ENCODE data around the gene XDH.
A peak's percentile ranks its signal among the peaks of the same experiment; 100 is the strongest.

Gene XDH

DNA sequence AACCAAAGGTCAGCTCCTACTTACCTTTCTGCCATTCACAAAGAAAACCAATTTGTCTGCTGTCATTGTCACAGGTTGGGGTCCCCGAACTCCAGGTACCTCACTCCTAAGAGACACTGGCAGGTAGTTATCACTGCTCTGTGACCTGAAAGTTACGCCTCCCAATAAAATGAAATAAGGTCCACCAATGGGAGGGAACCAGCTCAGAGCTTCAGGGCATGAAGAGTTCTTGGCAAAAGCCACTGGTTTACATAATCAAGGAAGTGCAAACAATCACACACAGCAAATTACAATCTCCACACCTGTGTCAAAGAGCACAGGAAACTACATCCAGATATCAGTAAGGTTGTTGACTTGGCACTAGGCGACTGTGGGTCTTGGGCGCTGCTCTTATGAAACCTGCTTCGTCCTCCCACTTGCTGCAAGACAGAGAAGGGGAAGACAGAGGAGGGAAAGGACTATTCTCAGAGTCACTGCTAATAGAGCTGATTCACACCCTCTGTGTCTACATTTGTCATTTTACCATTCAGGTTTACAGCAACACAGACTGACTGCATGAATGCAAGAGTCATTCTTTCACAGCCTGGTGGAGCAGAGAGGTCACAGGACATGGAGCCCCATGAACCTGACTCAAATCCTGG lies at the start of gene XDH:
Gene XDH (minus strand): TSS at position 142 of the 641 bp plus-strand sequence. CDS start 76 bp downstream, at position 66.
- no peak within 1 kb of the TSS for H3K4me3 ChIP-seq (ENCODE audit: low read depth, low read length)
- no peak for TF ChIP-seq CTCF (IDR thresholded peaks at IDR 0.05; ENCODE audit: low read depth, low read length)
- no peak within 1 kb of the TSS for H3K27ac ChIP-seq
- H3K9me3 ChIP-seq (ENCODE audit: severe bottlenecking), result peaks cover 6% of the 10 kb centered on the region
- peaks cover 32% of the 10 kb centered on the region for H3K27me3 ChIP-seq (ENCODE audit: insufficient read depth, low read depth, severe bottlenecking)
- no peaks in the 10 kb centered on the region for H3K36me3 ChIP-seq
- DNase-seq, result no peak

DNA sequence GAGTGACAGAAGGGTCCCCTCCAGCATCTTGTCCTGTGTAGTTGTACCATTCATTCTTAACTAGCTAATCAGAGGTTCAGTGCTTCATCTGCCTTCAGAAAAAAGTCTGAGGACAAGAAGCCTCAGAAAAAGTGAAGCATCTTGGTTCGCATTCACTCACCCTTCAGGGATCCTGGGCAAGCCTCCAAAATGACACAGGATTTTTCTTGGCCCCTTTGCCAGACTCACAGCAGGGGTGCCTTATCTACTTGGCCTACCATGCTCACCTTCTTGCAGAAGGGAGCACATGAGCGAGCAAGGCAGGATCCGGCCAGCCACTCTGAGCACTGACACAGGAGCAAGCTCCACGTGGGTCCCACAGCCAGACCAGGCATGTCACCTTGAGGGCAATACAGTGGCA lies 43.1 kb upstream of the XDH start:
- no peak for DNase-seq
- no peak overlapping the region for H3K27ac ChIP-seq
- no peak for TF ChIP-seq CTCF (IDR thresholded peaks at IDR 0.05; ENCODE audit: low read depth, low read length)

GRCh38 chr2:31446848-31447247 lies 32.3 kb upstream of the XDH start:
- no peak for TF ChIP-seq CTCF (IDR thresholded peaks at IDR 0.05; ENCODE audit: low read depth, low read length)
- H3K9me3 ChIP-seq (ENCODE audit: severe bottlenecking), result peaks cover 4% of the 10 kb centered on the region
- H3K27ac ChIP-seq, result no peak overlapping the region

More for the DNA sequence above, 43.1 kb upstream of the XDH start:
- Histone ChIP-seq H3K9me3 (ENCODE audit: severe bottlenecking) (peaks cover 11% of the 10 kb centered on the region), H3K4me3 (ENCODE audit: low read depth, low read length) (no peak overlapping the region), H3K27me3 (ENCODE audit: insufficient read depth, low read depth, severe bottlenecking) (no peaks in the 10 kb centered on the region), H3K36me3 (no peaks in the 10 kb centered on the region)

DNA sequence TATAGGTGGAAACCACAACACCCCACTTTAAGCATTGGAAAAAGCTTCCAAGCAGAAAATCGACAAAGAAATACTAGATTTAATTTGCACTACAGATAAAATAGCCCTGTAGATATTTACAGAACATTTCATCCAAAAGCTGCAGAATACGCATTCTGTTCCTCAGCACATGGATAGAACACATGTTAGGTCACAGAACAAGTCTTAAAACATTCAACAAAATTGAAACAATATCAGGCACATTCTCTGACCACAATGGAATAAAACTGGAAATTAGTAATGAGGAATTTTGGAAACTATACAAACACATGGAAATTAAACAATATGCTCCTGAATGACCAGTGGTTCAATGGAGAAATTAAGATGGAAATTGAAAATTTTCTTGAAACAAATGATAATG lies 27.8 kb upstream of the XDH start:
- peaks cover 21% of the 10 kb centered on the region for H3K27me3 ChIP-seq (ENCODE audit: insufficient read depth, low read depth, severe bottlenecking)
- H3K9me3 ChIP-seq (ENCODE audit: severe bottlenecking), result peaks cover 4% of the 10 kb centered on the region
- no peaks in the 10 kb centered on the region for H3K36me3 ChIP-seq
- H3K27ac ChIP-seq, result no peak overlapping the region
- H3K4me3 ChIP-seq (ENCODE audit: low read depth, low read length), result no peak overlapping the region
- no peak for TF ChIP-seq CTCF (IDR thresholded peaks at IDR 0.05; ENCODE audit: low read depth, low read length)
- no peak for DNase-seq

More at GRCh38 chr2:31446848-31447247, 32.3 kb upstream of the XDH start:
- peaks cover 28% of the 10 kb centered on the region for H3K27me3 ChIP-seq (ENCODE audit: insufficient read depth, low read depth, severe bottlenecking)
- DNase-seq, result no peak
- H3K36me3 ChIP-seq, result no peaks in the 10 kb centered on the region
- H3K4me3 ChIP-seq (ENCODE audit: low read depth, low read length), result no peak overlapping the region

GRCh38 chr2:31440764-31441163 lies 26.2 kb upstream of the XDH start:
- H3K36me3 ChIP-seq, result no peaks in the 10 kb centered on the region
- no peak for TF ChIP-seq CTCF (IDR thresholded peaks at IDR 0.05; ENCODE audit: low read depth, low read length)
- H3K27ac ChIP-seq, result no peak overlapping the region
- H3K27me3 ChIP-seq (ENCODE audit: insufficient read depth, low read depth, severe bottlenecking), result peaks cover 17% of the 10 kb centered on the region
- no peak overlapping the region for H3K4me3 ChIP-seq (ENCODE audit: low read depth, low read length)
- H3K9me3 ChIP-seq (ENCODE audit: severe bottlenecking), result peaks cover 4% of the 10 kb centered on the region
- DNase-seq, result no peak

- DNase-seq, result no peak
- H3K27me3 ChIP-seq (ENCODE audit: insufficient read depth, low read depth, severe bottlenecking), result peaks cover 20% of the 10 kb centered on the region
- H3K27ac ChIP-seq, result no peak overlapping the region
- no peaks in the 10 kb centered on the region for H3K36me3 ChIP-seq
- no peak overlapping the region for H3K4me3 ChIP-seq (ENCODE audit: low read depth, low read length)
- peak; percentile 17; the same call in 1 of the 2 replicates for TF ChIP-seq CTCF (IDR thresholded peaks at IDR 0.05; ENCODE audit: low read depth, low read length)
- H3K9me3 ChIP-seq (ENCODE audit: severe bottlenecking), result no peaks in the 10 kb centered on the region
Observed at GRCh38 chr2:31434911-31435310, 20.4 kb upstream of the XDH start.
